ENCODE data around the gene NACC2. TPM values are rescaled to one million over a fixed set of nuclear protein-coding genes. Genes with fewer than 3 reads are reported as not detected.
A peak's percentile ranks its signal among the peaks of the same experiment; 100 is the strongest.

Gene NACC2
- total and polyA plus RNA-seq, 8 donors = 3.6 to 29.5 (median 5.5) TPM

DNA sequence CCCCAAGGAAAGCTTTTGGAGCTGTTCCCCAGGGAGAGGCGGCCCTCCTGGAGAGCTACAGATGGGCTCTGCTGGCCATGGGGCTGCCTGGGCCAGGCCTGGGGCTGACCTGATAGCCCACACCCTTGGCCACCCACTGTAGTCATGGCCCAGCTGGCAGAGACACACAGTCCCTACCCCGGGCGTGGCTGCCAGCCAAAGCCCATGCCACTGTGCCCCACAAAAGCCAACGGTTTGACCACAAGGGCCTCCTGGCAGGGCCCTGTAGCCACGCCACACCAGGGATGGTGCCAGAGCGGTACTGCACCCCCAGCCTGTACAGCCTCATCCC is 15.2 kb downstream of the NACC2 start:
- H3K4me1 ChIP-seq = peaks cover 18 to 75% of the 10 kb centered on the region in 2 donors
- ATAC-seq (no peak), DNase-seq (peak in 1 of 4 donors; percentile 67)
- peak overlapping the region in 1 of 2 donors; percentile 53 for H3K27ac ChIP-seq
- no peak overlapping the region for H3K4me3 ChIP-seq
- intact Hi-C loops (cut with DNase I) = no loop called here
- H3K9me3 ChIP-seq = no peaks in the 10 kb centered on the region
- H3K27me3 ChIP-seq = no peaks in the 10 kb centered on the region
- H3K36me3 ChIP-seq = peaks cover 0 to 23% of the 10 kb centered on the region in 2 donors
- TF ChIP-seq, protein P1, sequence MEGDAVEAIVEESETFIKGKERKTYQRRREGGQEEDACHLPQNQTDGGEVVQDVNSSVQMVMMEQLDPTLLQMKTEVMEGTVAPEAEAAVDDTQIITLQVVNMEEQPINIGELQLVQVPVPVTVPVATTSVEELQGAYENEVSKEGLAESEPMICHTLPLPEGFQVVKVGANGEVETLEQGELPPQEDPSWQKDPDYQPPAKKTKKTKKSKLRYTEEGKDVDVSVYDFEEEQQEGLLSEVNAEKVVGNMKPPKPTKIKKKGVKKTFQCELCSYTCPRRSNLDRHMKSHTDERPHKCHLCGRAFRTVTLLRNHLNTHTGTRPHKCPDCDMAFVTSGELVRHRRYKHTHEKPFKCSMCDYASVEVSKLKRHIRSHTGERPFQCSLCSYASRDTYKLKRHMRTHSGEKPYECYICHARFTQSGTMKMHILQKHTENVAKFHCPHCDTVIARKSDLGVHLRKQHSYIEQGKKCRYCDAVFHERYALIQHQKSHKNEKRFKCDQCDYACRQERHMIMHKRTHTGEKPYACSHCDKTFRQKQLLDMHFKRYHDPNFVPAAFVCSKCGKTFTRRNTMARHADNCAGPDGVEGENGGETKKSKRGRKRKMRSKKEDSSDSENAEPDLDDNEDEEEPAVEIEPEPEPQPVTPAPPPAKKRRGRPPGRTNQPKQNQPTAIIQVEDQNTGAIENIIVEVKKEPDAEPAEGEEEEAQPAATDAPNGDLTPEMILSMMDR (IDR thresholded peaks at IDR 0.05) = no peak

DNA sequence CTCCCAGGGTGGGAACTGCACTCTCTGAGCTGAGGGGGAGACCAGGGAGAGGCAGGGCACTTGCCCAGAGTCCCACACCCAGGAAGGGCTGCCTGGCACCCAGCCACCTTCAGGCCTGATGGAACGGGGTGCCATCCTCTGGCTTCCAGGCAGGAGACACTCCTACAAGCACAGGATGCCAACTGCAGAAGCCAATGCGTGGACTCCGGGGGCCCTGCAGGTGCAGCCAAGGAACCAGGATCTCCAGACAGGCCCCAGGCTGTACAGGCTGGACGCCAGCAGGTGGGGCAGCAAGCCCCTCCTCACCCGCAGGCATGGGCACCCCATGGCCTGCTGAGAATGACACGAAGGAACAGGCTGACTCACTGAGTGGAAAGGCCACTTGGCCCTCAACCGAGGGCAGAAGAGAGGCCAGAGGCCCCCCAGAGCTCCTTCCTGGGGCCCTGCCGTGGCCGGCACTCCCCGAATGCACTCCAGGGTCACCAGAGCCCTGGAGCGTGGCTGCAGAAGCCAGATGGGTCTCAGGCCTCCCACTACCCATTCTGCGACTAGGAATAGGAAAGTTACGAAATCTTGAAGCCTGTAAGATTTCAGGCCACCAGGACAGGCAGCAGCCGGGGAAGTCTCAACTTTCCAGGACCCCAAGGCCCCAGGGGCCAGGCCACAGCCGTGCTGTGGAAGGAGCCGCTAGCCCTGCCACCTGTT is 15.7 kb downstream of the NACC2 start:
- TF ChIP-seq, protein P1 (IDR thresholded peaks at IDR 0.05) = no peak
- Histone ChIP-seq H3K9me3 (no peaks in the 10 kb centered on the region), H3K4me1 (peaks cover 18 to 73% of the 10 kb centered on the region in 2 donors), H3K4me3 (no peak overlapping the region), H3K36me3 (peaks cover 0 to 28% of the 10 kb centered on the region in 2 donors), H3K27ac (peak overlapping the region in 1 of 2 donors; percentile 53), H3K27me3 (no peaks in the 10 kb centered on the region)
- intact Hi-C loops (cut with DNase I) = no loop called here
- ATAC-seq (peak; percentile 15), DNase-seq (peak in 1 of 4 donors; percentile 68)

DNA sequence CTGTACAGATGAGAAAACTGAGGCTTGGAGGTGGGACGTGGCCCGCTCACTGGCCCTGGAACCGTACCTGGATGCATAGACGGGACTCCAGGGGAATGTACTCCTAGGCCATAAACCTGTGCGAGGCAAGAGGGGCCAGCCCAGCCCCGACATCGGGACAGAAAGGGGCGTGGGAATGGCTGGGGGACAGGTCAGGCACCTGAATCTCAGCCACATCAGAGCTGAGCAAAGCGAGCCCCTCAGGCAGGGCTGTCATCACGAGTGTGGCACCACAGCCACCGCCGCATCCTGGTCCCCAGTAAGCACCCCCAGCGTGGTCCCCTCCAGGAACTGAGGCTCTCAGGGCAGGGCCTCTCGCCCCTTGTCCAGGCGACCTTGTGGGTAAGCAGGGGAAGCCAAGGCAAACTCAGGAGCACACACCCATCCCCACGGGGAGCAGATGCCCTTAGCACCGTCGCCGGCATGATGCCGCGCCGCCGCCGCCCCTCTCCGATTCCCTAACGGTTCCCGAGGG is 16.5 kb downstream of the NACC2 start:
- H3K9me3 ChIP-seq = no peaks in the 10 kb centered on the region
- TF ChIP-seq, protein P1 (IDR thresholded peaks at IDR 0.05) = no peak
- ATAC-seq = no peak
- no peak overlapping the region for H3K4me3 ChIP-seq
- H3K36me3 ChIP-seq = peaks cover 0 to 26% of the 10 kb centered on the region in 2 donors
- no peaks in the 10 kb centered on the region for H3K27me3 ChIP-seq
- DNase-seq = peak in 1 of 4 donors; percentile 67
- no peak overlapping the region for H3K27ac ChIP-seq
- H3K4me1 ChIP-seq = peaks cover 18 to 69% of the 10 kb centered on the region in 2 donors
- intact Hi-C loops (cut with DNase I) = no loop called here

DNA sequence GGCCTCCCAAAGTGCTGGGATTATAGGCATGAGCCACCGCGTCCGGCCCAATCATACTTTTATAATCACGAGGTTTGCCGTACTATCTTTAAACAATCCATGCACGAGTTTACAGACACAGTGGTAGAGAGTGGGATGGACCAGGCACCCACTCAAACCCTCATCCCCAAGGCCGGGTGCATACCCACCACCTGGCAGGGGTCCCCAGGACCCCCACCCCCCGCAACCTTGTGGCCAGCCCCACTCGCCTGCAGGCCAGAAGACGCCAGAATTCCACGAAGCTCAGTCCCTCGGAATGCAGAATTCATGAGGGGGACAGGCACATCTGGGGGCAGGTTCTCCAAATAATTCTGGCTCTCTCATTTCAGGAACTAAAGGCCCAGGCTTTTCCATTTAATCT is 17.1 kb downstream of the NACC2 start:
- intact Hi-C loops (cut with DNase I) = no loop called here
- no peak overlapping the region for H3K27ac ChIP-seq
- H3K4me3 ChIP-seq = no peak overlapping the region
- H3K9me3 ChIP-seq = no peaks in the 10 kb centered on the region
- peaks cover 18 to 68% of the 10 kb centered on the region in 2 donors for H3K4me1 ChIP-seq
- ATAC-seq (no peak), DNase-seq (no peak)
- no peaks in the 10 kb centered on the region for H3K27me3 ChIP-seq
- peaks cover 0 to 22% of the 10 kb centered on the region in 2 donors for H3K36me3 ChIP-seq
- TF ChIP-seq, protein P1 (IDR thresholded peaks at IDR 0.05) = no peak

DNA sequence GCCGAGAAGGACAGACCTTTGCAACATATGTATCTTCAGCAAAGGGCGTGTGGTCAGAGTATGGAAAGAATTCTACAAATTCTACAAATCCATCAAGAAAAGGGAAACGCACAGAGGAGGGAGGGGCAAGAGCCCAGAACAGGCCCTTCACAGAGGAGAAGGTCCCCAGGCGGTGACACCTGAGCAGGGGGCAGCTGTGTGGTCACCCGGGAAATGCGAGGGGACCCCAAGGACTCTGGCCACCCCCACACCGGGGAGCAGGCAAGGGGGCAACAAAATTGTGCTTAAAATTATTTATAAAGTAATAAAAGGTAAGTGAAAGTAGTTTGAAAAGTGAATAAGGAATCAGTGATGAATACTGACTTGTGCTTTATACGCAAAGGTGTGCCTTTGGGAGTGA is 17.6 kb downstream of the NACC2 start:
- no peaks in the 10 kb centered on the region for H3K9me3 ChIP-seq
- intact Hi-C loops (cut with DNase I) = no loop called here
- peaks cover 18 to 63% of the 10 kb centered on the region in 2 donors for H3K4me1 ChIP-seq
- no peaks in the 10 kb centered on the region for H3K27me3 ChIP-seq
- ATAC-seq (no peak), DNase-seq (no peak)
- H3K36me3 ChIP-seq = peaks cover 0 to 19% of the 10 kb centered on the region in 2 donors
- peak overlapping the region in 1 of 2 donors; percentile 76 for H3K27ac ChIP-seq
- TF ChIP-seq, protein P1 (IDR thresholded peaks at IDR 0.05) = no peak
- H3K4me3 ChIP-seq = no peak overlapping the region

All from left lung (tissue), 10 donors.